ENCODE results near the gene SDR39U1.

Gene SDR39U1

GRCh38 chr14:24463017-24463883 lies 20.7 kb upstream of the SDR39U1 start:
- Histone ChIP-seq H3K79me2 (ENCODE audit: low read length) (no peaks in the 10 kb centered on the region), H3K27ac (ENCODE audit: low read length) (no peak overlapping the region), H3K9ac (ENCODE audit: low read length) (no peak overlapping the region), H3K4me2 (ENCODE audit: low read length) (no peak overlapping the region), H3K4me3 (ENCODE audit: low read length) (no peak overlapping the region), H3K27me3 (ENCODE audit: low read depth, low read length) (no peaks in the 10 kb centered on the region), H2AFZ (ENCODE audit: low read depth, low read length) (no peak overlapping the region), H3K36me3 (replicated peaks; ENCODE audit: low read depth, low read length) (no peaks in the 10 kb centered on the region), H3K4me1 (ENCODE audit: low read length) (no peaks in the 10 kb centered on the region), H3K9me3 (ENCODE audit: insufficient read depth, low read length) (no peaks in the 10 kb centered on the region), H4K20me1 (ENCODE audit: insufficient read depth, low read length) (no peaks in the 10 kb centered on the region)
- no peak for TF ChIP-seq EZH2phosphoT487 (IDR thresholded peaks at IDR 0.05; ENCODE audit: low read depth)
- TF ChIP-seq CTCF (IDR thresholded peaks at IDR 0.05; ENCODE audit: low read depth, low read length): no peak

- Histone ChIP-seq H3K36me3 (replicated peaks; ENCODE audit: low read depth, low read length) (no peaks in the 10 kb centered on the region), H3K4me3 (ENCODE audit: low read length) (no peak overlapping the region), H3K79me2 (ENCODE audit: low read length) (no peaks in the 10 kb centered on the region), H3K9me3 (ENCODE audit: insufficient read depth, low read length) (no peaks in the 10 kb centered on the region), H3K27ac (ENCODE audit: low read length) (no peak overlapping the region), H3K4me1 (ENCODE audit: low read length) (no peaks in the 10 kb centered on the region), H3K9ac (ENCODE audit: low read length) (no peak overlapping the region), H4K20me1 (ENCODE audit: insufficient read depth, low read length) (no peaks in the 10 kb centered on the region), H3K4me2 (ENCODE audit: low read length) (no peak overlapping the region), H3K27me3 (ENCODE audit: low read depth, low read length) (no peaks in the 10 kb centered on the region), H2AFZ (ENCODE audit: low read depth, low read length) (no peak overlapping the region)
- no peak for TF ChIP-seq CTCF (IDR thresholded peaks at IDR 0.05; ENCODE audit: low read depth, low read length)
- TF ChIP-seq EZH2phosphoT487 (IDR thresholded peaks at IDR 0.05; ENCODE audit: low read depth): no peak
Observed at GRCh38 chr14:24461336-24461735, 18.8 kb upstream of the SDR39U1 start.

- Histone ChIP-seq H3K27me3 (ENCODE audit: low read depth, low read length) (no peaks in the 10 kb centered on the region), H3K4me3 (ENCODE audit: low read length) (no peak overlapping the region), H3K9me3 (ENCODE audit: insufficient read depth, low read length) (no peaks in the 10 kb centered on the region), H3K27ac (ENCODE audit: low read length) (no peak overlapping the region), H3K79me2 (ENCODE audit: low read length) (no peaks in the 10 kb centered on the region), H3K36me3 (replicated peaks; ENCODE audit: low read depth, low read length) (no peaks in the 10 kb centered on the region), H3K4me1 (ENCODE audit: low read length) (no peaks in the 10 kb centered on the region), H4K20me1 (ENCODE audit: insufficient read depth, low read length) (no peaks in the 10 kb centered on the region), H2AFZ (ENCODE audit: low read depth, low read length) (no peak overlapping the region), H3K9ac (ENCODE audit: low read length) (no peak overlapping the region), H3K4me2 (ENCODE audit: low read length) (no peak overlapping the region)
- TF ChIP-seq EZH2phosphoT487 (IDR thresholded peaks at IDR 0.05; ENCODE audit: low read depth): no peak
- TF ChIP-seq CTCF (IDR thresholded peaks at IDR 0.05; ENCODE audit: low read depth, low read length): no peak
Observed at GRCh38 chr14:24459331-24459730, 16.8 kb upstream of the SDR39U1 start.

- Histone ChIP-seq H3K27me3 (ENCODE audit: low read depth, low read length) (no peaks in the 10 kb centered on the region), H3K9ac (ENCODE audit: low read length) (no peak overlapping the region), H3K36me3 (replicated peaks; ENCODE audit: low read depth, low read length) (no peaks in the 10 kb centered on the region), H3K4me1 (ENCODE audit: low read length) (no peaks in the 10 kb centered on the region), H3K27ac (ENCODE audit: low read length) (no peak overlapping the region), H2AFZ (ENCODE audit: low read depth, low read length) (no peak overlapping the region), H4K20me1 (ENCODE audit: insufficient read depth, low read length) (no peaks in the 10 kb centered on the region), H3K4me3 (ENCODE audit: low read length) (no peak overlapping the region), H3K9me3 (ENCODE audit: insufficient read depth, low read length) (no peaks in the 10 kb centered on the region), H3K4me2 (ENCODE audit: low read length) (no peak overlapping the region), H3K79me2 (ENCODE audit: low read length) (no peaks in the 10 kb centered on the region)
- TF ChIP-seq CTCF (IDR thresholded peaks at IDR 0.05; ENCODE audit: low read depth, low read length) (no peak), EZH2phosphoT487 (IDR thresholded peaks at IDR 0.05; ENCODE audit: low read depth) (no peak)
Observed at GRCh38 chr14:24458736-24459135, 16.2 kb upstream of the SDR39U1 start.
